Measurements from ENCODE around the gene NAE1.
"Not testable (repeated sequence)": the region's sequence is repeated elsewhere in the genome, so short reads cannot be mapped to it uniquely, and the experiment has no call there.

NAE1 gene

GRCh38 chr16:66802159-66802558, 28.6 kb downstream of the NAE1 start:
- no peak for DNase-seq (ENCODE audit: low read depth in 2 of 2)

DNA sequence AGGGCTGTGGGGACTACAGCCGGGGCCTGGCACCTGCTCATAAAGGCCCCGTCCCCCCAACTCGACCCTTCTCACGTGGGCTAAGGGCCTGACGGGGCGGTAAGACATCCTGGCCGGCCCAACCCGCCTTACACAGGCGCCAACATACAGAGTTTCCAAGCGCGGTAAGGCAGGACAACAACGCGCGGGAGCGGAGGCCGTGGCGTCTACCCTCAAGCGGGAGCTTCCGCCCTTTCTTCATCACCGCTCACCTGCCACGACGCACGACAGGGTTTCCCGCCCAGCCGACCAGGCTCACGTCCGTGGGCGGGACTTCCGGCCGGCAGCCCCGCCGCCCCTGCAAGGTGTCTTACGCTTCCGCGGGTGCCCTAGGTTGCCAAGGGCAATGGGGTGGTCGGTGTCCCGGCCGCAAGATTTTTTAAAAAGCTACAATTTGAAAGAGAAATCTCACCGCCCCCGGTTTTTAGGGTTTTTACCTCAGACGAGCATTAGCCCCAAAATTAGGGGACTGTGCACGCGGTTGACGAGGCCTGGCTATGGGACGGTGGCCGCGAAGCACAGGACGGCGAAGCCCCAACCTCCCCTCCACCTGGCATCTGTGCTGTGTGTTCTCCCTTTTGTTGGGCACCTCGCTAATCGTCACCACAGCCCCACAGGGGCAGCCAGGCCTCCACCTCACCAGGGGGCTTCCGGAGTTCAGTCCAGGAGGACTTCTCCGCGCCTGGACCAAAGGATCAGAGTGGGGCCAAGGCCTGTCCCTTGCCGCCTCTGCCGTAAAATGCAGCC, 29.3 kb downstream of the NAE1 start, which contains the start of gene TERB1:
TSS of gene TERB1 (minus strand) at position 265 of the 786 bp plus-strand sequence. CDS start 4,786 bp downstream, outside the sequence.
- no peak for DNase-seq (ENCODE audit: low read depth in 2 of 2)

DNA sequence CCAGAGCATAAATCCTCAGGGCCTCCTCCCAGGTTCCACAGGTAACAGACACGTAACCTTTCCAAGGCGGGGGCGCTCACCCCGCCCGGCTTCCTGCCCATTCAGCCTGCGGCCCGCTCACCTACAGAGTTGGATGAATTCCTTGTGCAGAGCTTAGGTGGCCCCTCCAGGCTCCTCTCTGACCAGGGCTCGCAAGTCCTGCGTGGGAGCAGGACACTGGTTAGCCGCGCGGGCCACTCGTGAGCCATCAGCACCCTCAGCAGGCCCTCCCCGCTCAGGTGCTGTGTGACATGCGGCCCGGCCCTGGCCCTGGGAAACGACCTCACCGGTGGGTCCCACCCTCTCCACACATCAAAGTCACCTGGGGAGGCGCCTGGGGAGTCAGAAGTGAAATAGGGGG, 29.9 kb downstream of the NAE1 start:
- no peak for DNase-seq (ENCODE audit: low read depth in 2 of 2)

DNA sequence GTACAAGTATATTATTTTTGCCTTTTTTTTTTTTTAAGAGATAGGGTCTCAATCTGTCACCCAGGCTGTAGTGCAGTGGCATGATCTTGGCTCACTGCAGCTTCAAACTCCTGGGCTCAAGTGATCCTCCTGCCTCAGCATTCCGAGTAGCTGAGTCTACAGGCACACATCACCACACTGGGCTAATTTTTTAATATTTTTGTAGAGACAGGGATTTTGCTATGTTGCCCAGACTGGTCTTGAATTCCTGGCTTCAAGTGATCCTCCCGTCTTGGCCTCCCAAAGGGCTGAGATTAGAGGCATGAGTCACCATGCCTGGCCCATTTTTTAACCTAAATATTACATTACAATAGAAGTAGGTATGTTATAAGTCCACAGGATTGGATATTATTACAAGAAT, 32.6 kb downstream of the NAE1 start:
- DNase-seq (ENCODE audit: low read depth in 2 of 2) = no peak

- not testable (repeated sequence) for DNase-seq (ENCODE audit: low read depth in 2 of 2)
Observed at GRCh38 chr16:66793984-66794383, 36.8 kb downstream of the NAE1 start.

- no peak for DNase-seq (ENCODE audit: low read depth in 2 of 2)
Observed at GRCh38 chr16:66790130-66790733, 40.5 kb downstream of the NAE1 start.

DNA sequence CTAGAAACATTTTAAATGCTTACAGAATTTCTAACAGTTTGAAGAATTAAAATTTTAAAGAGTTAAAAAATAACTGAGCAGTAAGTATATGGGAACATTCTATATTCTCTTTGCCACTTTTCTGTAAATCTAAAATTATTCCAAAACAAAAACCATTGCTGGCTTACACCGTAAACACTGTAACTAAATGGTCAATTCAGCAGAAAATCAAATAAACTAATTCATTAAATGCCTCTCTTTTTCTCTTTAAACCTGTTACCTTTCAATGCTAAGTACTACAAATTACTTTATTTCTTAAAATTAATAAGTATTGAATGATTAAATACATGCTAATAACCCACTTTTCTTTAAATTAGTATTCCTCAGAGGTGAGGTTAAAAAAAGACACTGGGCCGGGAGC, 43.3 kb downstream of the NAE1 start:
- no peak for DNase-seq (ENCODE audit: low read depth in 2 of 2)

GRCh38 chr16:66786551-66786950, 44.2 kb downstream of the NAE1 start:
- DNase-seq (ENCODE audit: low read depth in 2 of 2) = no peak

GRCh38 chr16:66776457-66776856, 54.3 kb downstream of the NAE1 start:
- no peak for DNase-seq (ENCODE audit: low read depth in 2 of 2)

DNA sequence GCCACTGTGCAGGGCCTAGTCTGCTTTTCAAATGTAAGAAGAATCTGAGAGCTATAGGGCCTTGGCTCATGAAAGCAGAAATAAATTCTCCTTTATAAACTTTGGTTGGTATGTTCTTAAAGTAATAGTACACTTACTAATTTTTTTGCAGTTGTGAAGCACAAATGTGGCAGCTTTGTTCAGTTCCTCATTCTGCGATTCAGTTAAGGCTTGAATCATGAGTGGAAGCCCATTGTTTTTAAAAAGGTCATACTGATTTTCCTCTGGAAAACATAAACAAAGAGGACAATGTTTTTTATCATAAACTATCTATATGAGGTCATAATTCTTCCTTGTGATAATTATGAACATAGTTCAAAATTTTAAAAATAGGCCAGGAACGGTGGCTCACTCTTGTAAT, 55.8 kb downstream of the NAE1 start:
- no peak for DNase-seq (ENCODE audit: low read depth in 2 of 2)

GRCh38 chr16:66758086-66758485, 72.7 kb downstream of the NAE1 start:
- DNase-seq (ENCODE audit: low read depth in 2 of 2) = no peak

DNA sequence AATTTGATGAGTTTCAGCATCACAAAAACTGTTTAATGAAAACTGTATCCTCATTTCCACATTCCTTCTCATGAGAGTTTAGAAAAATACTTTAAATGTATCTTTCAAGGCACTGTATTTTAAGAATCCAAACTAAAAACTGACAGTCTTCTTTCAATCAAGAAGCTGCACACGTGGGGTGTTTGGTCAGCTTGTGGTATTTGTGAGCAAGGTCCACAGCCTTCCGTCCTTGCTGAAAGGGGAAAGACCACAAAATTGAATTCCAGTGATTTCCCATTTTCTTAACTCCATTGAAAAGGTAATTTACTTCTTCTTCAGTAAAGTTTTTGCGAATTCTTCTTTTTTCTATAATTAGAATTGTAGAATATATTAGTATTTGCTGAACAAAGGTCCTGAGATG, 76.0 kb downstream of the NAE1 start:
- no peak for DNase-seq (ENCODE audit: low read depth in 2 of 2)

GRCh38 chr16:66754211-66754610, 76.6 kb downstream of the NAE1 start:
- no peak for DNase-seq (ENCODE audit: low read depth in 2 of 2)

DNA sequence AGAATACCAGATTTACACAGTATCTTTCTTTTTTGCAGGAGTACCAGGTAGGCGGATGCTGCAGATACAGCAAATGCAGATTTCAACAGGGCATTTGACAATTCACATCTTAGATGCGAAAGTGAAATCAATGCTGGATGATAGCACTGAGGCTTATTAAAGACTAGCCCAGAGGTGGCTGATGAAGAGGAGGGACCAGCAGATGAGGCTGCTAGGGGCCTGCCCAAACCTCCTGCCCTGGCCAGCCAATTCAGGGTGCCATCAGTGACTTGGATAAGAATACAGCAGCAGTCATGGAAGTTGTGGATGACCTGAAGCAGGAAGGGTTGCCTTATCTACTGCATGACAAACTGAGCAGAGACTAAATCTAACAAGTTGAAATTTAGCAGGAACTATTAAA, 77.8 kb downstream of the NAE1 start:
- DNase-seq (ENCODE audit: low read depth in 2 of 2) = no peak

Measured in stimulated activated CD8-positive, alpha-beta memory T cell treated with anti-CD3 and anti-CD28 coated beads, Interleukin-15, amount 100 ng/mL, for 4 hours (primary cell).